ENCODE results near the gene PHYKPL.

PHYKPL gene

DNA sequence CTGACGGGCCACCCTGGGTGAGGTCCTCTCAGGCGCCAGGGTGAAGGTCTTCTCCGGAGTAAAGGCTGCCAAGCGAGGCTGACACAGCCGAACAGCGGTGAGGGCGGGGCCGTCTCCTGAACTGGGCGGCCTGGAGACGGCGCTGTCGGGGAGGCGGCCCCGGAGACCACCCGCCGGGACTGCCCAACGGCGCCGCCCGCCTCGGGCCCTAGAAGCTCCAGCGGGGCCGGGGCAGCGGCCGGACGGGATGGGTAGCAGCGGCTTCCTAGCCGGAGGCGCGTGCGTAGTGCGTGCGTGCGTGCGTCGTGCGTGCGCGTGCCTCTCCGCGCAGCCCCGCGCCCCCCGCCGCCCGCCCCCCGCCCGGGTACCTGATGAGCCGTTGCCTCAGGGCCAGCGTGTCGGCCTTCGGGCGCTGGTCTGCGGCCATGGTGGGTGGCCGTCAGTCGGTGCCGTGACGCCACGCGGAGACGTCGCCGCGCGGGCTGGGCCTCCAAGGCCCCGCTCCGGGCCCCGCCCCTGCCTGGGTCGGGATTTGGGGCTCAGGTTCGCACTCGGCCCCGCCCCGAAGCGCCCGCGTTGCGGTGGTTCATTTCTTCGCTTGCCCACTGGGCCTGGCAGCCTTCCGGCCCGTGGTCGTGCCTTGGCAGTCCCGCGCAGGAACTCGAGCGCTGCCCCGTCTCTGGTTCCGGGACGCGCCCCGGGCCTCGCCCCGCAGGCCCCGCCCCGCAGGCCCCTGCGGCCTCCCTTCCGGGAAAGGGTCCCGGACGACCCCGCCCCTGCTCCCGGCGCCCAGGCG, at the start of gene PHYKPL:
Gene PHYKPL (minus strand): TSS at position 679 of the 796 bp plus-strand sequence. CDS start 252 bp downstream, at position 427.
- DNase-seq = peak; percentile 44 to 80 (median 70)

DNA sequence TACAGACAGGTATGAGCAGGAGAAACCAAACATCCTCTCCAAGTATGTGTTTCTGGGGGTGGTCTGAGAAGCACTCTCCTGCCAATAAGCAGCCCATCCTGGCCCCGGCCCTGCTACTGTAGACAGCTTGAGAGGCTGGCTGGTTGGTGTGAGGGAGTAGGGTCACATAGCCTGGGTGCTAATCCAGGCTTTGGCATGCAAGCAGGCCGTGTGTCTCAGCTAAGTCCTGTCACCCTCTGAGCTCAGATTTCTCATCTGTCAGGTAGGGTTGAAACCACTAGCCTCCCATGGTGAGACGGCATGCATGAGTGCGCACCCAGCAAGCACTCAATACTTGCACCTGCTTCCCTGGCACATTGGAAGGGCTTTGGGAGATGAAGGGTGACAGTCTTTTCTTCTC, 49.8 kb upstream of the PHYKPL start:
- DNase-seq = no peak

DNA sequence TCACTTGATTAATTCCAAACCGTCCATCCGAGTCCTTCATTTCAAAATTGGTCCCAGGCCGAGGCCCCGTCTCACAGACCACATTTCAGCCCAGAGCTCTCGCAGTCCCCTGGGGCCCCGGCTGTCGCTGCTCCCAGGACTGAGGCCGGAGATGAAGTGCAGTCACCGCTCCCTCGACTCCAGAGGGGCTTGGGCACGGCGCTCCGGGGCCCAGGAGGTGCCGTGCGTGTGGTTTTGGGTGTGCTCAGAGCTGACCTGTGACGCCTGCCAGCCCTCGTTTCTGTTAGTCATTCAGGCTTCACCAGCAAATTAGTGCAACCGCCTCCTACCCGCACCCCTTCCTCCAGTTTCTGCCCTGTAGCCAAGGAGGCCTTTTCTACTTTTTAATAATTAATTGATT, 48.7 kb upstream of the PHYKPL start:
- no peak for DNase-seq

DNA sequence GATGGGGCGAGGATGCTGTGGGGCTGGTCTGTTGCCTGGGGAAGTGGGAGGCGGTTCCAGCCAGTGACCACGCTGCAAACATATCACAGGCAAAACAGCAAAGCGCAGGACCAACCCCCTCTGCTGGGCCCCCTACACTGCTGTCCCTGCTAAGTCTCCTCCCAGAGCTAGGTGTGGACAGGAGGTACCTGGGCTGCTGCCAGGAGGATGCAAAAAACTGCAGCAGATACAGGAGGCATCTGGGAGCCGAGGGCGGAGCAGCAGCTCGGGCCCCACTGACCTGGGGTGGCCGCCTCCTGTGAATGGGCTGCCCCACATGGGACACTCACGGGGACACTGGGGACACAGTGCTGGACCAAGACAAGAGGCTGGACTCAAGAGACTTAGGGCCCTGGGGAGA, 48.0 kb upstream of the PHYKPL start:
- DNase-seq = no peak

DNA sequence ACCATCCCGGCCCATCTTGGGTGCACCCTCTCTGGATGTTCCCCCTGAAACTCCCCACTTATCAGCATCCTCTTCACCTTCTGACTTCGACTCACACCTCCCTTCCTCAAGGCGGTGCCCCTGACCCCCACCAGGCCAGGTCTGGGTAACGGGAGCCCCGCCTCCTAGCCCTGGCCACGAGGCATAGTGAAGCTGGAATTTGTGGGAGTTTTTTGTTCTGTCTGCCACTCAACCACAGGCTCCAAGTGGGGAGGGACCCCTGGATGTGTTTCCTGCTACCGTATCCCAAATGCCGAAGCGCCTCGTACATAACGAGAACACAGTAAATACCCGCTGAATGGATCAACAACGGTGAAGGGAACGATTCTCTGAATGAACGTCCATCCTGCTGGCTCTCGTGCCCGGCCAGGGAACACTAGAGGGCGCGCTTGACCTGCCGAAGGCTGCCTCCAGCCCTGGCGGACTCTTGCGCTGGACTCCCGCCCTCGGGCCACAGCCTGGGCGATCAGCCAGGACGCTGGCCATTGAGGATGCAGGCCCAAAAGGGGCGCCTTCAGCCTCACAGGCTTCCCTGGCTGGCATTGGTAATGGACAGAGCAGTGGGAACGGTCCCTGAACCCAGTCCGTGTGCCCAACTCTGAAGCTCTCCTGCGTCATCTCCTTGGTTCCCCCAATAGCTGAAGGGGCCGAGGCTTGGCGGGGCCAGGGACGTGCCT, 47.3 kb upstream of the PHYKPL start:
- peak in 5 of 6 experiments; percentile 26 to 50 (median 32) for DNase-seq

DNA sequence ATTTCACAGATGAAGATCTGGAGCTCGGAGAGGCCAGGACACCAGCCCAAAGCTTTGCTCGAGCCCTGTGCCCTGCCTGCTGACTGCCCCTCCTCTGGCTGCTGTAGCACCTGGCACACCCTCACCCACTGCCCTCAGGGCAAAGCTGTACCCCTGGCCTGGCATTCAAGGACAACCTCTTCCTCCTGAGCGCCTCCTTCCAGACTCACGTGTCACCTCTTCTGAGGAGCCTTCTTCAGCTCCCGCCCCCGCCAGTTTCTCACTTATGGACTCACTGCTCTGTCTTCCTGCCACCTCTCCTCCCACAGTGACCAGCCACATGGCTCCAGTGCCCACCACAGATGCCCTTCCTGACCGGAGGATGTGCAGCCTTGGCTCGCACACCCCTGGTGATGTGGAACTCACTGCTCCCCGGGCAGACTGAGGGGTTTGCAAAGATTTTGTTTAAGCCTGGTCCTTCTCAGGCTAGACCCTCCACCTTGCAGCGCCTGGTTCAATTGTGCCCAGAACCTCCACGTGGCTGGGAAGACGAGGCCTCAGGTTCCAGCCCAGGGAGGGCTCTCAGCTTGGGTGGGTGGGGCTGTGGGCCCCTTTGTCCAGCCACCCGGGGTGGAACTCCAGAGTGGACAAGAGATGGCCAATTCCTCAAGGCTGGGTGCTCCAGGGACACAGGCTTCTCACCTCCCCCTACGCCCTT, 46.6 kb upstream of the PHYKPL start:
- DNase-seq = no peak

DNA sequence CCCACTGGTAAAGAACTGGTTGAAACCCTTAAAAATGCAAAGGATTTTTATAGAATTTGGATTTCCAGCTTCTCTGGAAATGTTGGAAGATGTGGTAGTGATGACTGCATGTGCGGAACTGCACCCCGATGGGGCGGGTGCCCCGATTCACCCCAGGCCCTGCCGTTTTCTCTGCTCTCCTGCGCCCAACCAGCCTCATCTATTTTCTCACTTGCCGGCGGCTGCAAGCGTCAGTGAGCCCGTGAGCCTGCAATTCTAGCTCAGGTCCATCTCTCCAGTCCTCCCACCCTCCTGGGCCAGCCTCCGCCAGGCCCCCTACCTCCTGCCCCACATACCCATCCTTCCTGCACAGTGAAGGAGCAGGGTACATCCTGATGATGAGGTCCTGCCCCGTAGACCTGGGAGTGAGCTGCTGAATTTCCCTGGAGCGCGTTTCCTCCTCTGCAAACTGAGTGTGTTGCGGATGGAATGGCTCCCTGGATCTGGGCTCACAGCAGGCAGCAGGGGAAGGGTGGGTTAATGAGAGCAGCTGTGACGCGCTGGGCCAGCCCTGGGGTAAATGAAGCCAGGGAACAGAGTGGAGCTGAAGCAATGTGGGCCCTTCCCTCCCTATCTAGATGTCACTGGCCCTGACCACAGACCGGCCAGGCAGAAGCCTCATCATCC, 45.9 kb upstream of the PHYKPL start:
- no peak for DNase-seq

DNA sequence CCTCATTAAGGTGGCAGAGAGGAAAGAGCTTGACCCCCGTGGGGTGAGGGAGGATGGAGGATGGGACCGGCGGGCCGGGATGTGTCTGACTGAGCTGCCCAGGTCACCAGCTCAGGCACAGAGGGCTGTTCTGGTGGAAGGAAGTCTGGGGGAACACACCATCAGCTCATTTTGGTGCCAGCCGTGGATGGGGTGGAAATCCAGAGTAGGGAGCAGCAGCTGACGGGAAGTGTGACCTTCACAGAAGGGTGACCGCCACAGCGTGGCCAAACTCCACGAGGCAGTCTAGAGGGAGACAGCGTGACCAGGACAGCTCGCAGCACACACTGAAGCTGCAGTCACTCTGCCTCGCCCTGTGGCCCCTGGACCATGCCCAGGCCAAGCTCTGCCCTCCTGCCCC, 45.3 kb upstream of the PHYKPL start:
- no peak for DNase-seq

DNA sequence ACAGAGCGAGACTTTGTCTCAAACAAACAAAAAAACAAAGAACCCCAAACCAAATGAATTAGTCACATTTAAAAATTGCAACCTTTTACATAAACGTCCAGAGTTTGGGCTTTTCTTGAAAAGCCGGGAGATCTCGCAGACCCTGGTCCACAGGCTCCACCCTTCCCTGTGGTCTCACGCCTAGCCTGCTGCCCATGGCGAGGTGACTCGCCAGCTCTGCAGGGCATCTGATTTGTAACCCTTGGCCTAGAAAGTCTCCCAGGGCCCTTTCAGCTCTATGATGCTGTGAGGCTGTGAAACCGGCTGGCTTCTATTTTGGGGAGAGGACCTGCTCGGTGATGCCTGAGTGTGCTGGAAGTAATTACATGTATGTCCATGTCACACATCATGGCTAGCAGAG, 44.7 kb upstream of the PHYKPL start:
- no peak for DNase-seq

DNA sequence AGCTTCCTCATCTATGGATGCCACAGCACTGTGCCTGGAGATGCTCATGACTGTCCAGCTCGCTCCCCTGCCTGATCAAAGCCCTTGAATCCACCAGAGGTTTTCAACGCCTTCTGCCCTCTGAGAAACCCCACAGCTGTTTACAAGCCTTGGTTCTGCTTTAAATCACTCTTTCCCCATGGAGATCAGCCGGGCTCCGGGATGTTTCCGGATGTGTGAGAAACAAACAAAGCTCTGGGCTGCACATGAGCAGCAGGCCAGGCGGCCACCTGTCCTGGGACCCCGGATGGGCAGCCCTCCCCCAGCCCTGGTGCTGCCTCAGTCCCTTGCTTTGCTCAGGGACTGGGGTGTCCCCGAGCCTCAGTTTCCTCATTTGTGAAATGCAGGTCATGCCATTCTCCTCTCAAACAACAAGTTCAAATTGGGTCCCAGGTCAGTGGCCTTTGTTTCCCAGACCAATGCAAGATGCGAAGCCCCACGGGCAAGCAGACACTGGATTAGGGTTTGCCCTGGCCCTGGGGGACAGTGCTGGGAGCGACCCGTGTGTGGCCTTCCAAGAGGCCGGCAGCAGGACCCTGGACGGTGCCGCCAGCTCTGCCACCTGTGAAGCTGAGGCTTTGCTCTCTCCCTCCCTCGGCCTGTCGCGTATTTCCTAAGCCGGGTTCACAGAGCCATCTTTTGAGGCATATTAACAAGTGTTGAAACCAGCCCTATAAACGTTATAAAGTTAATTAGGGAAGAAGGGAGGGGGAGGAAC, 42.4 kb upstream of the PHYKPL start:
- no peak for DNase-seq

DNA sequence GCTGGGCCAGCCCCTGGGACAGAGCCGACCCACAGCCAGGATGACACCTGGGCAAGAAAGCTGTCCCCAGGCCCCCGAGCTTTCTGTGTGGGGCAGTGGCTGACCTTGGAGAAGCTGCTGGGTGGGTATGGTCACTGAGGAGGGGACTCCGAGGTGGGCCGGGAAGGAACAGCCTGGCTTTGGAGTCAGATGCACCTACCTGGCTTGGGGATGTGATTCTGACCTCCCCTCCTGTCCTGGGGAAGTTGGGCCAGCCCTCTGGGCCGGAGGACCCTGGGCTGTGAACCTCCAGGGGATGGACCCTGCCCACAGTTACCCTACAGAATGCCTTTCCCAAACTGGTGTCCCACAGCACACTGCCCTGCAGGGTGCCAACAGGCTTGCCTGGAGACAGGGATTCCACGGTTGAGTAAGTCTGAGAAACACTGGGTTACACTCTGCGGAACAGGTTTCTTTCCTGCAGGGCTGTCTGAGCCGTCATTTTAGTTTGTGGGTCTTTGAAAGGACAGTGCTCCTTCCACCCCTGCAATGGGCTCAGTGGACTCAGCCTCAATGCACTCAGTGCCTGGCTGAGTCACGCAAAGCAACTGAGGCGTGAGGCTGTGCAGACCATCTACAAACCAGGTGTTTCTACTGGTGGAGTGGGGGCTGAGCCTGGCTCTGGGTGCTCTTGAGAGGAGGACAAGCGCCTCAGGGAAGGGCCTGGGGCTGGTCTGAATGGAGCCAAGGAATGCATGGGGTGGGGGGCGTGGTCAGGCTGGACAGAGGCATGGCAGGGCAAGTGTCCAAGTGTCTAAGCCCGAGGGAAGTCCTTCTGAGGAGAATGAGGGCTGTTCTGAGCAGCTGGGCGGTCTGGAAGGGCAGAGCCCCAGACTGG, 41.3 kb upstream of the PHYKPL start:
- DNase-seq = no peak

DNA sequence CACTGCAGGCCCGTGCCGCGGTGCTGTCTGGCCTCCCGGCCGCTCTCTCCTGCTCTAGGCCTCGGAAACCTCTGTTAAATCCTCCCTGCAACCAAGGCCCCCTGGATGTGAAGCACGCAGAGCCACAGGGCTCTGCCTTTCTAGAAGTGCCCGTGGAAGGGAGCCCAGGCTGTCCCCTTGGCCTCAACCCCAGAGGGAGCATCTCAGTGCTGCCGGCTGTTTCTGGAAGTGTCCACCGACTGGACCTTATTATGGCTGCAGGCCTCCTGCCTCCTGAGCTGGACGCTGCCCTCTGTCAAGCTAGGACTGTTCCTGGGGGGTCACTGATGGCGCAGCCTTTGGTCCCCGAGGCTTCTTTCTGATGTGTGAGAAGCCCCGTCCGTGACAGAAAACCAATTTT, 40.4 kb upstream of the PHYKPL start:
- DNase-seq = no peak

DNA sequence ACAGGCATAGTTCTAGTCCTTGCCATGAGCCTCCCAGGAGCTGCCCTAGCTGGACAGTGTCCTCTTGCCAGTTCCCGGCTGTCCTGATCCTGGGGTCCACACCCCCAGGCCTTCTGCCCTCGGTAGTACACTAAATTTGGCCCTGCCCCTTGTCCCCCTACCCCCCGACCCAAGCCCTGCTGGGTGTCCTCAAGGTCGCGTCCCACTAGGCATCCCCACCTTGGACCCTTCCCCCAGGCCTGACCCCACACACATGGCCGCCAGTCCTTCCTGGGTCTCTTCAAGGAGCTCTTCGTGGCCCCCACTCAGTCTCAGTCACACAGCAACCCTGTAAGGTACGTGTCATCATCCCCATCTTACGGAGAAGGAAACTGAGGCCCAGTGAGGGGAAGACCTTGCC, 40.0 kb upstream of the PHYKPL start:
- no peak for DNase-seq

DNA sequence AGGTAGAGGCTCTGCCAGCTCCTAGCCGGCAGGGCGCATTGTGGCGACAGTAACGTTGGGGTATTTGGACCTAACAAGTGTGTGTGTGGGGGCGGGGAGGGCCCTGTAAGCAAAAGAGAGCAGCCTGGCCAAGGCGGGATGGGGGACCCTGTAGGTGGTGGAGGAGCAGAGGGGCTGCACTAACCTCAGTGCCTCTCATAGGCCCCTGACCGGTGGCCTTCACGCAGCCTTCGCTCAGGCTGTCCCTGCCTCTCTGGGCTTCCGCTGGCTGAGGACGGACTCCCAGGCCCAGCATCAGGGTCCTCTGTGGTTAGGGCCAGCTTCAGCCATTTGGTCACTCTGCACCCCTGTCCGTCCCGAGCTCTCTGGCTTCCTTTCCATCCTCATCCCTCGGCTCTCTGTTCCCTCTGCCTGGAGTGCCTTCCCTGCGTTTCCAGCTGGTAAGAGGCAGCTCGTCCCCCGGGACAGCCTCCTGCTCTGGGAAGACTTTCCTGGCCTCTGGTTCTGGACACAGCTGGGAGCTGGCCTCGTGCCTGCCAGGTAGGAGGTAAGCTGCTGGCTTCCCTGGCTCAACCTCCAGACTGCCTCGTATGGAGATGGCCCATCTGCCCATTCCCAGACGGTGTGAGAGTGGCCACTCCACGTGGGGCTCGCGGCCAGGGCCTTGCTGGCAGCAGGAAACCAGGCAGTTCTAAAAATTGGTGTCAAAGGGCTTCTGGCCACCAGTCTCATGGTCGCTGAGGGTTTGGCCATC, 39.3 kb upstream of the PHYKPL start:
- DNase-seq = no peak

DNA sequence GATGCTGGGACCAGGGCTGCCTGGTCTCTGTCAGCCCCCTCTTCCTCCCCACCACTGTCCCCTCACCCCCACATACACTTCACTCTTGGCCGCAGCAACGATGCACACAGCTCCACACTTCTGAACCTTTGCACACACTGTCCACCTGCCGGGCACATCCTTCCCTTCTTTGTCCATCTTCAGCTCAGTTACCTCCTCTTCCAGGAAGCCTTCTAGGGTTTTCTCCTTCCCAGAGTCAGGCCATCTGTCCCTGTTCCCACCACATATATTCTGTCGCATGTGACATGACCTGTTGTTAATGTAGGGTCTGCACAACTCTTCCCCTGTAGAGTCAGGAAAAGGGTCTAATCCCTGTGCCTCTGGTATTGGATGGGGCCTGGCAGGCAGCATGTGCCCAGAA, 38.6 kb upstream of the PHYKPL start:
- DNase-seq = no peak

DNA sequence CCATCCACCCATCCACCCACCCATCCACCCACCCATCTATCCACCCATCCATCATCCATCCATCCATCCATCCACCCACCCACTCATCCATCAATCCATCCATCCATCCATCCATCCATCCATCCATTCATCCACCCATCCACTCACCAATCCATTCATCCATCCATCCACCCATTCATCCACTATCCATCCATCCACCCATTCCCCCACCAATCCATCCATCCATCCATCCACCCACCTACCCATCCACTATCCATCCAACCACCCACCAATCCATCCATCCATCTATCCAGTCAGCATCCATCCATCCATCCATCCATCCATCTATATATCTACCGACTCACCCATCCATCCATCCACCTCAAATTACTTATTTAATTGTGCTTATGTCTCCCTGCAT, 36.9 kb upstream of the PHYKPL start:
- no peak for DNase-seq

DNA sequence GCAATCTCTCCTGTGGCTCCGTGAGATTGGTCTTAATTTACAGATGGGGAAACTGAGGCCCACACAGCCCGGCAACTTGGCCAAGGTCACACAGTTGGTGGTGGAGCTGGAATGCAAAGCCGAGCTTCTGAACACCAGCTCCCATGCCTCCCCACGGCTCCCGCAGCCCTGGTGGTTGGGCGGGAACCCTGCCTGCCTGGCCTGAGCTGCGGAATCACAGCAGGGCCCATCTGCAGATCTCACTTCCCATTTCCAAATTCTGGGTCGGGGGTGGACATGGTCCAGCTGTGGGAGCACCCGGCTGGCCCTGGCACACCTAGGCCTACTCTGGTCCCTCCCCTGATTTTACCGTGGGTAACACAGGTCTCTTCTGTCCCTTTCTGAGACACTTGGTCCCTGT, 35.3 kb upstream of the PHYKPL start:
- no peak for DNase-seq

DNA sequence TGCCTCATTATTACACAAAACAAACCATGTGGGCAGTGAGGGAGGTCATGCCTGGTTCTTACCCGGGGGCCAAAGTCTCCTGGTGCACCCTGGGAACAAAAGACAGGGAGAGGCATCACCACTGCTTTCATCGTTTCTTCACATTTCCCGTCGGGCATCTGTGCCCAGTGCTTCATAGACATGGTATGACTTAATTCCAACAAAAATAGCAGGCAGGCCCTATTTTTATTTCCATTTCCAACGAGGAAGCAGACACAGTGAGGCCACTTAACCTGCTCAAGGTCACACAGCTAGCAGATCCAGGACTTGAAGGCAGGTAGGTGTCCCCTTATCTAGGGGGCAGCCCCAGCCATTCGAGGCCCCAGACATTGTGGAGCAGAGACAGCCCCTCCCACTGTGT, 34.6 kb upstream of the PHYKPL start:
- DNase-seq = no peak

DNA sequence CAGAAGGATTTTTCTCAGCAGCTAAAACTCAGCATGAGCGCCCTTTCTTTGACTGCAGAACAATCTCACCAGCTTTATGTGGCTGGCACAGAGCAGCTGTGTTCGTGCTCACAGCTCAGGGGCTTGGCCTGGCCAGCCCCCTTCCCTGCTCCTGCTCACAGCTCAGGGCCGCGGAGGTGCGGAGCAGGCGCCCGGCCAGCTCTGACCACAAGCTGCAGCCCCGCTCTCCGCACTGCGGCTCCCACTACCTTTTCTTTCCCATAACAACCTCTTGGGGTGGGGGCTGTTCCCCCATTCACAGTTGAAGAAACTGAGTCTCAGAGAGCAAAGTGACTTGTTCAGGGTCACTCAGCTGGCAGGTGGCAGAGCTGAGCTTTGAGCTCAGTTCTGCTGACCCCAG, 34.0 kb upstream of the PHYKPL start:
- DNase-seq = no peak

DNA sequence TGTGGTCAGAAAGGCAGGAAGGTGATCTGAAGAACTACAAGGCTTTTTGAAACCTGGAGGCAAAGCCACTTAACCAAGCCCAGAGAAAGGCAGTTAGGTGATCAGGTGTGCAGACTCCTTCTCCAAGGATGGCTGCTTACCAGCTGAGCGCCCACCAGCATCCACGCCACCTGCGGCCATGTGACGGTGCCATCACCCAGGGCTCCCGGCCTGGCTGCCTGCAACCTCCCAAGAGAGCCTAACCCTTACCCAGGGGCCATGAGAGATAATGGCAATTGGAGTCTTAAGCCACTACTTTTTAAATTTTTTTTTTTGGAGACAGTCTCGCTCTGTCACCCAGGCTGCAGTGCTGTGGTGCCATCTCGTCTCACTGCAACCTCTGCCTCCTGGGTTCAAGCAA, 33.1 kb upstream of the PHYKPL start:
- DNase-seq = no peak

DNA sequence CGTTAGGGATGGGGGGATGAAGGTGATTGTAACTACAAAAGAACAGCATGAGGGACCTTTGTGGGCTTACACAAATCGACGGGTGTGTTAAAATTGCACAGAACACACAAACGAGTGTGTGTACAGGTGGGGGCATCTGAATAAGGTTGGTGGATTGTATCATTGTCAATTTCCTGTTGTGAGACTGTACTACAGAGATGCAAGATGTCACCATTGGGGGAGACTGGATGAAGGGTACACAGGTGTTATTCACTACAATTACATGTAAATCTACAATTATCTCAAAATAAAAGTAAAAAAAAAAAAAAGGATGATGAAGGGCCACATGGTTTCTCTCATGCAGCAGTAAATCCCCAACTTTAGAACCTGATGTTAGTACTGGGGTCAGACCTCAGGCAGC, 31.4 kb upstream of the PHYKPL start:
- DNase-seq = no peak
